Neutrophil (primary cell): ENCODE data around the gene MAGEF1.

Experiments
- H3K27ac ChIP-seq: fragments of 200-600 bp; sonication (generic); 2 replicates; pipeline ENCODE4 v1.5.1; 2016; ENCODE audit warnings: mild to moderate bottlenecking, moderate library complexity
- H3K27me3 ChIP-seq: fragments of 200-600 bp; sonication (generic); 2 replicates; pipeline ENCODE4 v1.6.0; 2016; ENCODE audit warnings: mild to moderate bottlenecking
- H3K36me3 ChIP-seq: fragments of 200-600 bp; sonication (generic); 2 replicates; pipeline ENCODE4 v1.5.1; 2017
- H3K4me1 ChIP-seq, 2 experiments: fragments of 200-600 bp in 1 of 2; sonication (generic) in 1 of 2; 1 replicate in 1 of 2; 2 replicates in 1 of 2; pipeline versions ENCODE4 v1.5.1 to v1.6.1; 2013 to 2016; ENCODE audit warnings: low read depth in 1 of 2, low read length in 1 of 2, mild to moderate bottlenecking in 1 of 2, moderate library complexity in 1 of 2; ENCODE audit not compliant: control insufficient read depth in 1 of 2, insufficient read depth in 1 of 2
- H3K4me3 ChIP-seq, 2 experiments: fragments of 200-600 bp in 1 of 2; sonication (generic) in 1 of 2; 1 replicate in 1 of 2; 2 replicates in 1 of 2; pipeline ENCODE4 v1.5.1; 2013 to 2016; ENCODE audit warnings: low read depth in 1 of 2, low read length in 1 of 2, mild to moderate bottlenecking in 1 of 2, moderate library complexity in 1 of 2
- H3K9me3 ChIP-seq: fragments of 200-600 bp; sonication (generic); 2 replicates; pipeline ENCODE4 v1.5.1; 2016
- TF ChIP-seq, protein P1 (sequence below): fragments of 200-600 bp; sonication (generic); IDR thresholded peaks from 2 replicates; pipeline ENCODE4 v1.5.1; 2016; ENCODE audit warnings: antibody characterized with exemption

MAGEF1 gene

GRCh38 chr3:184743248-184743647, 31.4 kb upstream of the MAGEF1 start:
- no peaks in the 10 kb centered on the region for H3K4me1 ChIP-seq
- TF ChIP-seq, protein P1, sequence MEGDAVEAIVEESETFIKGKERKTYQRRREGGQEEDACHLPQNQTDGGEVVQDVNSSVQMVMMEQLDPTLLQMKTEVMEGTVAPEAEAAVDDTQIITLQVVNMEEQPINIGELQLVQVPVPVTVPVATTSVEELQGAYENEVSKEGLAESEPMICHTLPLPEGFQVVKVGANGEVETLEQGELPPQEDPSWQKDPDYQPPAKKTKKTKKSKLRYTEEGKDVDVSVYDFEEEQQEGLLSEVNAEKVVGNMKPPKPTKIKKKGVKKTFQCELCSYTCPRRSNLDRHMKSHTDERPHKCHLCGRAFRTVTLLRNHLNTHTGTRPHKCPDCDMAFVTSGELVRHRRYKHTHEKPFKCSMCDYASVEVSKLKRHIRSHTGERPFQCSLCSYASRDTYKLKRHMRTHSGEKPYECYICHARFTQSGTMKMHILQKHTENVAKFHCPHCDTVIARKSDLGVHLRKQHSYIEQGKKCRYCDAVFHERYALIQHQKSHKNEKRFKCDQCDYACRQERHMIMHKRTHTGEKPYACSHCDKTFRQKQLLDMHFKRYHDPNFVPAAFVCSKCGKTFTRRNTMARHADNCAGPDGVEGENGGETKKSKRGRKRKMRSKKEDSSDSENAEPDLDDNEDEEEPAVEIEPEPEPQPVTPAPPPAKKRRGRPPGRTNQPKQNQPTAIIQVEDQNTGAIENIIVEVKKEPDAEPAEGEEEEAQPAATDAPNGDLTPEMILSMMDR, result no peak

GRCh38 chr3:184742676-184743135, 30.8 kb upstream of the MAGEF1 start:
- Histone ChIP-seq H3K9me3 (no peaks in the 10 kb centered on the region), H3K36me3 (no peaks in the 10 kb centered on the region), H3K27ac (no peak overlapping the region)

More at GRCh38 chr3:184743248-184743647, 31.4 kb upstream of the MAGEF1 start:
- no peaks in the 10 kb centered on the region for H3K36me3 ChIP-seq
- peaks cover 20% of the 10 kb centered on the region for H3K27me3 ChIP-seq
- no peak overlapping the region for H3K4me3 ChIP-seq
- no peak overlapping the region for H3K27ac ChIP-seq
- H3K9me3 ChIP-seq, result no peaks in the 10 kb centered on the region

GRCh38 chr3:184741798-184742675, 30.2 kb upstream of the MAGEF1 start:
- no peaks in the 10 kb centered on the region for H3K9me3 ChIP-seq
- TF ChIP-seq, protein P1, result no peak
- peaks cover 26% of the 10 kb centered on the region for H3K27me3 ChIP-seq
- H3K4me3 ChIP-seq, result no peak overlapping the region
- no peaks in the 10 kb centered on the region for H3K4me1 ChIP-seq
- no peaks in the 10 kb centered on the region for H3K36me3 ChIP-seq
- no peak overlapping the region for H3K27ac ChIP-seq

More at GRCh38 chr3:184742676-184743135, 30.8 kb upstream of the MAGEF1 start:
- TF ChIP-seq, protein P1, result no peak
- Histone ChIP-seq H3K4me1 (no peaks in the 10 kb centered on the region), H3K27me3 (peaks cover 24% of the 10 kb centered on the region), H3K4me3 (no peak overlapping the region)

DNA sequence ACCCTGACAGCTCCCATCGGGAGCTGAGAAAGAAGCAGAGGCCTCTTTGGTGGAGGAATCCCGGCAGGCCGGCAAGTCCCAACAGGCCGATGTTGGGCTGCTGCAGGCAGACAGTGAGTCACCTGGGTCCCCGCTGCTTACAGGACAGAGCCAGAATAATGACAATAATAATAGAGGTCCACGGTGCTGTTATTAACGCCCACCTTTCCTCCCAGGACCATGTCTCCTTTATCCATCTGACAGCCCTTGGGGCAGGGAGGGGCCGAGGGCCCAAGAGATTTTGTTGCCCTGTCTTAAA, 29.3 kb upstream of the MAGEF1 start:
- H3K4me1 ChIP-seq, result no peaks in the 10 kb centered on the region
- TF ChIP-seq, protein P1, result no peak
- no peaks in the 10 kb centered on the region for H3K36me3 ChIP-seq
- H3K4me3 ChIP-seq, result no peak overlapping the region
- no peak overlapping the region for H3K27ac ChIP-seq
- H3K9me3 ChIP-seq, result no peaks in the 10 kb centered on the region
- H3K27me3 ChIP-seq, result peaks cover 26% of the 10 kb centered on the region

DNA sequence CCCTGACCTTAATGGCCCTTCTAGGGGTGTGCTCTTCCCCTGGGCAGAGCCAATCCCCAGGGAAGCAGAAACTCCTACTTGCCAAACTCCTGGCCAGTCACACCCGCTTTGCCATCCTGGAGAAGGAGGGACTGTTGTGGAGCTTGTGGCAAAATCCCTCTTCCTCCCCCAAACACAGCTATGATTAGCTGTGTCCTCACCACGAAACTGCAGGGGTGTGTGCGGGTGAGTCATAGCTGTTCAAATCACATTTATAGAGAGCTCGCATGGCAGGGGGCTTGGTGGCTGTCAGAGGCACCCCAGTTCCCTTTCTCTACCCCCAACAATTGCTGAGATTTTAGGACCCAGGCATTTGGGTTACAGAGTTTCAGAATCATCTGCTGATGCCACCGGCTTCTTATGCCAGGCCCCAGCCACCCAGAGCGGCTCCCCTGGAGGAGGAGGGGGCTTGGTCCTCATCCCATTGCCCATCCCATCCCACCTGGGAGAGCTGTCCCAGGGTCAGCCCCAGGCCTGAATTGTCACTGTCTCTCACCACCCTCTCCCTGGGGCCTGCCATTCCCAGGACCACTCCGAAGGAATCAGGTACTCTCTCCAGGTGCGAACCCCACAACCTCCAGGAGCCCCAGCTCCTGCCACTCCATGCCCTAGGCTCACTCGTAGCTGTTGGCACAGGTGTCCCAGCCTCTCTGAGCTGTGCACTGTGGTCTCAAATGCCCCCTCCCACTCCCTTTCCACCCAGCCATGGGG, 28.8 kb upstream of the MAGEF1 start:
- Histone ChIP-seq H3K4me3 (no peak overlapping the region), H3K27ac (no peak overlapping the region), H3K27me3 (peaks cover 26% of the 10 kb centered on the region), H3K9me3 (no peaks in the 10 kb centered on the region), H3K36me3 (no peaks in the 10 kb centered on the region), H3K4me1 (no peaks in the 10 kb centered on the region)
- TF ChIP-seq, protein P1, result no peak
